CD4-positive, alpha-beta T cell treated with Interleukin-15 for 1 hour (primary cell): ENCODE results near the gene TMEM41B.
"Not testable (repeated sequence)": the region's sequence is repeated elsewhere in the genome, so short reads cannot be mapped to it uniquely, and the experiment has no call there.

Experiments
- DNase-seq: peaks from one replicate; pipeline ENCODE4 v3.0.0-alpha.2; 2020

TMEM41B gene

DNA sequence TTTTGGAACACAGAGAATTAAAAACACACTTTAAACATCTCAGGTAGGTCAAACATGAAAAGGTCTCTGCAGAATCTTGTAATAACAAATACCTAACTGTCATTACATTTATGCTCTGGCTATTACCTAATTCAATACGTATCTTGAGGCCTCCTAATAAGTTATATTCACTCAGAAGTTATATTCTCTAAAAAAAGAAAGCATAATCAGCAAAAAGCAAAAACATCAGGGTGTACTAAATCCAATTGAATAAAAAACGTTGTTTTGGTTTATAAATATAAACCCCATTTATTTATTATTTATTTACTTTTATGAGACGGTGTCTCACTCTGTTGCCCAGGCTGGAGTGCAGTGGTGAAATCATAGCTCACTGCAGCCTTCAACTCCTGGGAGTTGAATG, 10.2 kb downstream of the TMEM41B start:
- no peak for DNase-seq

DNA sequence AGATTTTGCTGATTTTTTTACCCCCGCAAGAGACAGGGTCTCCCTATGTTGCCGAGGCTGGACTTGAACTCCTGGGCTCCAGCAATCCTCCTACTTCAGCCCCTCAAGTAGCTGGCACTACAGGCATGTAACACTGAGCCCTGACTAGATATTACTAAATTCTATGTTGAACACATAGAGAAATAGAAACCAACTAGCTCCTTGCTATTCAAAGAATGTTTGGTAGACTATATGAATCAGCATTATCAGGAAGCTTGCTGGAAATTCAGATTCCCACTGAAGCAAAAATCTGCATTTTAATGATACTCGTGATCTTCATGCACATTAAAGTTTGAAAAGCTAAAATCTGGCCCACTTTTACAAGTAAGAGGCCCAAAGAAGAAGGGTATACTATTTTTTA, 11.9 kb downstream of the TMEM41B start:
- DNase-seq: no peak

DNA sequence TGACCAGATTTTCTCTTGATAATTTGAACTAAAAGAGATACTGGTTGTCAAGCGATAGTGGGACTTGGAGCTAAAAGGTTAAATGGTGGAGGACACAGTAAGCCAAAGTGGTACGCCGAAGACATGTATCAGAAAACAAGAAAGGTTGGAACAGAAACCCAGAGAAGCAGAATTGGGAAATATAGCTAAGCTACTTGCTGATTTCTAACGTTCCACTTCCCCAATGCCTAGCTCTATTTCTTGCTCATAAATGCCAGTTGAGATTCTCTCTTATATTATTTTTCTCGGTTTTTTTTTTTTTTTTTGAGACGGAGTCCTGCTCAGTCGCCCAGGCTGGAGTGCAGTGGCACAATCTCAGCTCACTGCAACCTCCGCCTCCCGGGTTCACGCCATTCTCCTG, 12.7 kb downstream of the TMEM41B start:
- no peak for DNase-seq

DNA sequence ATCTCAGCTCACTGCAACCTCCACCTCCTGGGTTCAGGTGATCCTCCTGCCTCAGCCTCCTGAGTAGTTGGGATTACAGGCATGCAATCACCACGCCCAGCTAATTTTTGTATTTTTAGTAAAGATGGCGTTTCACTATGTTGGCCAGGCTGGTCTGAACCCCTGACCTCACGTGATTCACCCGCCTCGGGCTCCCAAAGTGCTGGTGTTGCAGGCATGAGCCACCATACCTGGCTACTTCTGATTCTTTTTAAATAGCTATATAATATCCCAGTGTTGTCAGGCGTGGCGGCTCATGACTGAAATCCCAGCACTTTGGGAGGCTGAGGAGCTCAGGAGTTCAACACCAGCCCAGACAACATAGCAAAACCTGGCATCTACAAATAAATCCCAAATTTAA, 20.7 kb downstream of the TMEM41B start:
- DNase-seq: no peak

DNA sequence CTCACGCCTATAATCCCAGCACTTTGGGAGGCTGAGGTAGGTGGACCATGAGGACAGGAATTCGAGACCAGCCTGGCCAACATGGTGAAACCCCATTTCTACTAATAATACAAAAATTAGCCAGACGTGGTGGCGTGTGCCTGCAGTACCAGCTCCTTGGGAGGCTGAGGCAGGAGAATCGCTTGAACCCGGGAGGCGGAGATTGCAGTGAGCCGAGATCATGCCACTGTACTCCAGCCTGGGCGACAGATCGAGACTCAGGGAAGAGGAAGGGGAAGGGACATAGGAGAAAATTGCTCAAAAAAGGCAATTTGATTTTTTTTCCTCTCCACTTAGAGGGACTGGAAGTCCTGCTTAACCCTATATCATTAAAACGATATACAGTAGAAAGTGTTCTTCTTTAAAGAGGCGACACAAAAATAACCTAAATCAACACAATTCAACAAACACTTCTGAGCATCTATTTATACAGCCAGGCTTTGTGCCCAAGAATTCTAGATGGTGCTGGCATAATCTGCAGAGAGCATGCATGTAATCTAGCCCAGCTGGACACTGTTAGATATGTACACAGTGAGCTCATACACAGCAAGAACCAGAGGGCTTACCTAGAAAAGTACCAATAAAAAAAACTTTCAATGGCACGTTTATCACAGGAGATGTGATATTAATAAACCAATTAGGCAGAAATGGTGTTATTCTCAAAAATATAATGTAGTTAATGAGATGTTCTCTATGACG, 28.4 kb downstream of the TMEM41B start:
- no peak for DNase-seq

DNA sequence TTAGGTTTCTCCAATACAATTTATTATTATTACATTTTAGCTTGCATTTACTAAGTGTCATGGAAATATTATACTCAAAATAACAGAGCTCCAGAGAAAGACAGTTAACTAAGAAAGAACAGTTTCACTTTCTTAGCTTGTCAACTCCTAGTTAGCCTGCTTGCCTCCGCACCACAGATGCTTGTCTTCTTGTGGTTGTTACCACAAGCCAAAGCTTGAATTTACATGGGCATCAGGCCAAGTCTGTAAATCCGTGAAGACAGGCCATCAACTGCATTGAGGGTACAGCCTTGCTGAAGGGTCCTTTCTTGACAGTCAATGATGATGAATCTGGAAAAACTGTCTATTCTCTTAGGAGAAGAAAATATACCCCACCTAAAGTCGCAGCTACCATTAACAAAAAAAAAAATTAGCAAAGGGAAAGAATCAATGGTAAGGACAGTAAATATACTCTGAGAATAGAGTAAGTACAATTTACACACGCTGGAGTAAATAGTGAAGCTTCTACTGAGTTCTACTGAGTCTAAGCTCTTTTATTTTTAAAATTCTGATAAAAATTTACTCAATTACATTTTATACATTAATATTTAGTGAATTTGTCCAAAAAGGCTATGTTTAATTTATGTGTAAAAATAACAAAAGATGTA, 33.6 kb downstream of the TMEM41B start:
- peak; percentile 66 for DNase-seq

DNA sequence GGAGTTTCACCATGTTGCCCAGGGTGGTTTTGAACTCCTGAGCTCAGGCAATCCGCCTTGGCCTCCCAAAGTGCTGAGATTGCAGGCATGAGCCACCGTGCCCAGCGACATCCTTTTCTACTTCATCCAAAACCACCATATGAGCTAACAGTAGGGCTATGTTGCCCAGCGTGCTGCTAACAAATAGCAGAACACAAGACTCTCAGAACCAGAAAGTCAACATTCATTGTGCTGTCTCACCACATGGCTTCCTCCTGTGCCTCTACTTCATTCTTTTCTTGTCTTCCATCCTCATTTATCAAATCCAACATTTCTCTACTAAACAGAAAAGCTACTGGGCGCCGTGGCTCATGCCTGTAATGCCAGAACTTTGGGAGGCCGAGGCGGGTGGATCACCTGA, 37.2 kb downstream of the TMEM41B start:
- no peak for DNase-seq

DNA sequence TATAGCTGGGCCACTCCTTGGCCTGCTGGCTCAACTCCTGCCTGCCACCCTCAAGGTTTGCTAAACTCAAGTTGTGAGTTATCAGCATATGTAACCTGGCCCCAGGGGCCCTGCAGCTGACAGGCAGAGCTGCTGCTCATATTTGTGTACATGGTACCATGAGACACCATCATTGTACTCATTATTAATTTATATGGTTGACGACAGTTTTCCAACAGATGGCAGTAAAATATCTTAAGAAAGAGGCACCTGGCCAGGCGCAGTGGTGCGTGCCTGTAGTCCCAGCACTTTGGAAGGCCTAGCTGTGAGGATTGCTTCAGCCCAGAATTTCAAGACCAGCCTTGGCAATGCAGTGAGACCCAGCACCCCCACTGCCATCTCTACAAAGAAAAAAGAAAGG, 37.8 kb downstream of the TMEM41B start:
- DNase-seq: no peak

DNA sequence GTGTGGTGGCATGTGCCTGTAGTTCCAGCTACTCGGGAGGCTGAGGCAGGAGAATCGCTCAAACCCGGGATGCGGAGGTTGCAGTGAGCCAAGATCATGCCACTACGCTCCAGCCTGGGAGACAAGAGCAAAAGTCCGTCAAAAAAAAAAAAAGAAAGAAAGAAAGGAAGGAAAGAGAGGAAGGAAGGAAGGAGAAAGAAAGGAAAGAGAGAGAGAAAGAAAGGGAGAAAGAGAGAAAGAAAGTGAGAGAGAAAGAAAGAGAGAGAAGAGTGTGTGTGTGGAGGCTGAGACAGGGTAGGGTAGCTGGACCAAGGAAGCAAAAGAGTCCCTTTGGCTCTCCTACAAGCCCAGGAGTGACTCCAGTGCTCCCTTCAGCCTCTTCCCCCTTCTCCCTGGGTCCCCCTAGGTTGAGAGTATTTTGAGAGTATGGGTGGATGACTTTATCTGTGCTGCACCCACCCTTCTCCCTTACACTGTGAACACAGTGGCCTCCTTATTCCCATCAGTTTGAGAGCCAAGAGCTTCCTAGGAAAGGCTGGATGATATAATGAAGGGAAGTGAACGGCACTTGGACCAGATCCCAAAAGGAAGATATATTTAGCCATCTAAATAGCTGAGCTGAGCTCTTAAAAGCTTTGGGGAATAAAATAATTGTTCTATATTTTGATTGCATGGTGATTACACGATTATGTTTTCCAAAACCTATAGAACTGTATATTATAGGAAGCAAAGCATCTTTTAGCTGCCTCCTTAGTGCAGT, 39.7 kb downstream of the TMEM41B start:
- no peak for DNase-seq

DNA sequence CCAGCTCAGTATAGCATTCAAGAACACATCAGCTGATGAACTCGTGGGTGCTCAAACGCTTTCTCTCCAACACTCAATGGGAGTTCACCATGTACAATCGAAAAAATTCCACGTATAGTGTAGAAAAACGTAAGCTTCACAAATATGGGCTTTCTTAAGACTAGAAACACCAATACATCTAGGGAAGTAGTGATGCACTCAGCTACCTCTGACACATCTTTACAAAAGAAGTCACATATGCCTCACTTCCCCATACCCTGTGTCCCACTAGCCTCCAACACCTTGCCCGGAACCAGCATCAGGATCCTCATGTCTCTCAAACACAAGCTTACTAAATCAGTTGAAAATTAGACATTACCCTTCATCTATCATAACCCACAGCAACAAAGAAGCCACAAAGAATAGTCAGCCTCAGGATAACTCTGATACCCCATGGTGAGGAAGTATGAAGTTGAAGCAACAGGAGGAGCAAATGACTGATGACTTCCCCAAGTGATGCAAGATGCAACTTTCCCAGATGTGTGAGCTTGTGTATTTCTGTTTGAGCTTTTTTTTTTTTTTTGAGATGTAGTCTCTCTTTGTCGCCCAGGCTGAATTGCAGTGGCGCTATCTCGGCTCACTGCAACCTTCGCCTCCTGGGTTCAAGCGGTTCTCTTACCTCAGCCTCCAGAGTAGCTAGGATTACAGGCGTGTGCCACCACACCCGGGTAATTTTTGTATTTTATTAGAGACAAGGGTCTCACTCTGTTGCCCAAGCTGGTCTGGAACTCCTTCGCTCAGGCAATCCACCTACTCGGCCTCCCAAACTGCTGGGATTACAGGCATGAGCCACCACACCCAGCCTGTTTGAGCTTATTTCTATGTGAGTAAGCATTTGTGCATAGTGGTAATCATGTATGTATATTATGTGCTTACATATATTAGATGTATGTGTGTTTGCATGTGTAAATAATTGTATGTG, 40.7 kb downstream of the TMEM41B start:
- DNase-seq: peak; percentile 60

DNA sequence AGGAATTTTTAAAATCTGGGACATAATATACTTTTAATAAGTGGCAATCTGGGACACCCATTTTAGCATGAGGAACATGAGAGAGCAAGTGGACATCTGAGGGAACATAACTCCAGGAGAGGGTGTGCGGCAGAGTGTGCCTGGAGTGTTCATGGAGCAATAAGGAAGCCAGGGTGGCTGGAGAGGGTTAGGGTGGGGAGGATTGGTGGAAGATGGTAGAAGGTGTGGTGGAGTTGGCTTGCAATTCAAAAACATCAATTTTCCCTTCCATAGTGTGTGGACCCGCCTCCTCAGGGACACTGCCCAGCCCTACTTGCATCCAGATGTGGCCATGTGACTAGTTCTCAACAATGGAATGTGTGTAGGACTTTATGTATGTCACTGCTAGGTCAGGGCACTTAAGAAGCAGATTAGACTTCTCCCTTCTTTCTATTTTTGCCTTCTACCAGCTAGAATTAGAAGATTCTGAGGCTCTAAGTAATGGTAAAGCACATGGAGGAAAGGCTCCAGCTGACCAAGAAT, 44.8 kb downstream of the TMEM41B start:
- no peak for DNase-seq

DNA sequence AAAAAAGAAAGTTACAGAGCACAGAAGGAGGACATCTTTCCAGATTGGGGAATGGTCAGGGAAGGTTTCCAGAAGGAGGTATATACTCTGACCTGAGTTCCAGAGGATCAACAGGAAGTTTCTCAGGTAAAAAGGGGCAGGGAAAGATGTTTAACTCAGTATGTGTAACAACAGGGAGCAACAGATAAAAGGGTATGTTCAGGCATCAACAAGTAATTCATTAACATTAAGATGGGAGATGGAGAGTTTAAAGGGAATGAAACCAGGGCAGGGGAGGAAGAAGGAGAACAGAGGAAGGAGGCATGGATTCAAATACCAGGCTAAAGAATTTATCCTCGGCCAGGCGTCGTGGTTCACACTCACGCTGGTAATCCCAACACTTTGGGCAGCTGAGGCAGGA, 46.7 kb downstream of the TMEM41B start:
- DNase-seq: no peak

DNA sequence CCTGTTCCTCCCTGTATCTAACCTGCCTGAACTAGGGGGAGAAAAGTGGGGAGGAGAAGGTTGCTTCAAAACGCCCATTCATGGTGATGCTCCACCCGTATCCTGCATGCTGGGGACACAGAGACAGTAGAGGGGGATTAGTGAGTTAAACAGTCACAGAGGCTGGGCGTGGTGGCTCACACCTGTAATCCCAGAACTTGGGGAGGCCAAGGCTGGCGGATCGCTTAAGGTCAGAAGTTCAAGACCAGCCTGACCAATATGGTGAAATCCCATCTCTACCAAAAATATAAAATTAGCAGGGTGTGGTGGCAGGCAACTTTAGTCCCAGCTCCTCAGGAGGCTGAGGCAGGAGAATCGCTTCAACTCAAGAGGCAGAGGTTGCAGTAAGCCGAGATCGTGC, 47.5 kb downstream of the TMEM41B start:
- no peak for DNase-seq

DNA sequence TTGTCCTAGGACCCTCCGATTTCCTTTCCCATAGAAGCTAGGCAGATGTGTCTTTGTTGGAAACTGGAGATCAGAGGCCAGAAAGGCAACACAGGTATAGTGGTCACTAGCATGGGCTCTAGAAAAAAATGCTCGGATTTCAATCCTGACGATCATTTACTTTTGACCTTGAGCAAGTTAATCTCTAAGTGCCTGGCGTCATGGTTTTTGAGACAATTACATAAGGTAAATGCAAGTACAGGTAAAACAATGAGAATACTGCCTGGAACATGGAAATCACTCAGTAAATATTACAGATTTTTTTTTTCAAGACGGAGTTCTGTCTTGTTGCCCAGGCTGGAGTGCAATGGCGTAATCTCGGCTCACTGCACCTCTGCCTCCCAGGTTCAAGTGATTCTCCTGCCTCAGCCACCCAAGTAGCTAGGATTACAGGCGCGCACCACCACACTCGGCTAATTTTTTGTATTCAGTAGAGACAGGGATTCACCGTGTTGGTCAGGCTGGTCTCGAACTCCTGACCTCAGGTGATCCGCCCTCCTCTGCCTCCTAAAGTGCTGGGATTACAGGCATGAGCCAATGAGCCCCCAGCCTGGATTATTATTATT, 48.2 kb downstream of the TMEM41B start:
- no peak for DNase-seq

DNA sequence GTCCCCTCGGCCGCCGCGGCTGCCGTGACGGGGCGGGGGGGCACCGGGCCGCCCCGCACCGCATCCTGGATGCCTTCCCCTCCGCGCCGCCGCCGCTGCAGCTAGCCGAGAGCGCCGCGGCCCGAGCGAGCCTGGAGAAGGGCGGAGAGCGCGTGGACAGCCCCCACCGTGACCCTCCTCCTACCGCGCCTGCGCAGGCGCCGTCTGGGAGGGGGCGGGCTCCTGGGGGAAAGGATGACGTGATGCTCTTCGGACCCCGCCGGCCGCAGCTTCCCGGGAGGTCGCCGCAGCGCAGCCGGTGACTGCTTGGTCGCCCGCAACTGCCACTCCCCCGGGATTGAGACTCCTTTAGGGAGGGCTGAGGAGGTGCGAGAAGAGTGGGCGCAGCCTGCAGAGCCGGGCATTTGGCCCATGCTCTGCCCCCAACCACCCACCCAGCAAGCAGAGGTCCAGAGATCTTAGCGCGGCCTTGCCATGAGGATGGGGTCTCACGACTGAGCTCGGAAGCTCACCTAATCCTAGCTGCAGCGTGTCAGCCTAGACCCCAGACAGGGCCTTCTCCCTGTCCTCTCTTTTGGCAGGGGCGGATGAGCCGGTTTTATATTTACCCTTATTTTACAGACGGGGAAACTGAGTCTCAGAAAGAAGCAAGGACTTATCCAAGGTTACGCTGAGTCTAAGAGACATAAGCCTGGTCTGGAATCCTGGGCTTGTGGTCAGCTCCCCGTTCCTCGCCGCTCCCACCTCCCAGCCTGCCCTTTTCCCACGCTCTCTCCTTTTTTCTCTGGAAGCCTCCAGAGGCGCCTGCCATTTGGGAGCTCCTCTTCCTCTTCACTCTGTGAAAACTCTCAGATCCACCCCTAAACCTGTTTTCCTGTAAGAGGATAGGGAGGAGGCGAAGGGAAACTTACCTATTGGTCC, 48.9 kb downstream of the TMEM41B start, which contains the start of gene DENND5A:
TSS of gene DENND5A (minus strand) at position 140 of the 921 bp plus-strand sequence. CDS start 281 bp downstream, outside the sequence.
- DNase-seq: peak; percentile 82

DNA sequence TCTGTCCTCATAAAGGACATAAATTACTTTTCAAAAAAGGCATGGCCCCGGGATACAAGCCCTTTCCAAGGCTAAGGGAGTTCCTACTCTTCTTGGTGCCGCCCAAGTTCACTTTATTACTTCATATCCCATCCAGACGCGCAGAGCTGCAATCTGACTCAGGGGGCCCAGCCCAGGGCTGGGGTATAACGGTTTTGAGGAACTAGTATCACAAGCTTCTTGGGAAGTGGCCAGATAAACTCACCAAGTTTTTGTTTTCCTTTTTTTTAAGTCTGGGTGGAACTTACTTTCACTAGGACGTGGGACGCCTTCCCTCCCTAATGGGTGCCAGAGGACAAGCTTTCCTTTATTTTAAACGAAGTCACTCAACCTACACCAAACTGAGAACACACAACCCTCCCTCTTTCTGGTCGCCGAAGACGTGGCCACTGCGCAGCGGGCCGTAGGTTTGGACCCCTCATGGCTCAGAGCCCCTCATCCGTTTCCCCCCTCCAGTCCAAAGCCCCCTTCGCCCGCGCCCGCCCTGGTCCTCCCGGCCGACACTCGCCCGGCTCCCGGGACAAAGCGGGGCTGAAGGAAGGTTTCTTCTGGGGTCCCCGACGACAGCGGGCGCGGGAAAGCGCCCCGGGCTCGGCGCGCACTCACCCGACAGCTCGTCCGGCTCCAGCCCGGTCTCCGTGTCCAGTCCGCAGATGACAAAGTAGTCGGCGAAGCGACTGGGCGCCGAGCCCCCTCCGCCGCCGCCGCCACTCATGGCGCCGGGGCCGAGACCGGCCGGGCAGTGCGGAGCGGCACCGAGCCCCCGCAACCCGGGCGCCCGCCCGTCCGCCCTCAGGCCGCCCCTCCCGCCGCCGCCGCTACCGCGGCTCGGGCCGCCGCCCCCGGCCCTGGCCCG, 49.8 kb downstream of the TMEM41B start:
- peak; percentile 80 for DNase-seq

DNA sequence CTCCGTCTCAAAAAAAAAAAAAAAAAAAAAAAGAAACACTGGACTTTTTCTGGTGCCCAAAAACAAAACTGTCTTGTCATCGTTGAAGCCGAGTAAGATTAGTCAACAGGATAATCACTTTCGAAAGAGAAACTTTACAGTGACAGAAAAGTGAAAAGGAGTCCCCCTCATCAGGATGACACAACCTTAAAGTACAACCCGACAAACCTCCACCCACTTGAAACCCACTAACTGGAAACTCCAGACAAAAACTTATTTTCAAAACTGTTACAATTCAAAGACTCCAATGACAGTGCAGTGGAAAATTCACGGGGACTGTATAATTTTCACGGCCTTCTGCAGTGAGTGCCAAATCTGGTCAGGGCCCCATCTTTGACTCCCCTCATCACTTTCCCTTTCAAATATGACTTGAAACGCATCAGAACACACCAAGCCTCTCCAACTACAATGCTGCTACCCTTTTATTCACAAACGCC, 50.5 kb downstream of the TMEM41B start:
- peak; percentile 30 for DNase-seq

DNA sequence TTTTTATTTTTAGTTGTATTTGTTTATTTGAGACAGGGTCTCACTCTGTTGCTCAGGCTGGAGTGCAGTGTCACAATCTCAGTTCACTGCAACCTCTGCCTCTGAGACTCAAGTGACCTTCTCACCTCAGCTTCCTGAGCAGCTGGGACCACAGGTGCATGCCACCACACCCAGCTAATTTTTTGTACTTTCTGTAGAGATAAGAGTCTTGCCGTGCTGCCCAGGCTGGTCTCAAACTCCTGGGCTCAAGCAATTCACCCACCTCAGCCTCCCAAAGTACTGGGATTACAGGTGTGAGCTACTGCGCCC, 53.6 kb downstream of the TMEM41B start:
- DNase-seq: not testable (repeated sequence)

DNA sequence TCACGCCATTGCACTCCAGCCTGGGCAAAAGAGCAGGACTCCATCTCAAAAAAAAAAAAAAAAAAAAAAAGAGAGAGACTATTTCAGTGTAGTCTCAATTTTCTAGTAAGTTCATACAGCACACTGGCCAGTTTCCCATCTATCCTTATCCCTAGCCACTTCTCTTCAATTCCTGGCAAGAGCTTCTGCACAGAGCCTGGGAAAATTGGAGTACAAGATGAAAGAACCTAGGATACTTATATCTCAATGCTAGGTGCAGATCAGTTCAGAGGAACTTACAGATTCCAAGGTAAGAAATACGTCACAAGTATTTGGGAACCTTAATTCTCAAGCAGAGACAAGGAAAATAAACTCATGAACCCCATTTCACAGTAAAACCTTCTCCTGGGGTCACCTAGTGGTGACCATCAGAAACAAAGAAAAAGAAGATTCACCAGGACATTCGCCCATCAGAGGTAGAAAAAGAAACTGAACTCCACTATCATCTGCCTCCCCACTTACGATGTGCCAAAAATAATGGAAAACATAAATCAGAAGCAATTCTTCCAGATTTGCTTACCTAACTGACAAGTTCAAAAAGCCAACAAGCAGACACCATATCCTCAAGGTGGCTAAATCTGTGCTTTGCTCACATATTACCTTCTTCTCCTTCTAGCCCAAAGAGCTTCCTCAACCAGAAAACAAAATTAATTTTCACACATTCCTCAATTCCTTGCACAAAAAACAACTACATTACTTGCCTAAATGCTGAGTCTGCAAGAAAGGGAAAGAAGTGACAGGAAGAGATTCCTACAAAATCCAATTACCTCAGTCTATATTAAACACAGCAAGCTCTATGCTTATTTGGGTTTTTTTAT, 54.2 kb downstream of the TMEM41B start:
- DNase-seq: no peak
